ENCODE results near the gene ZNF155.

- TF ChIP-seq CTCF (IDR thresholded peaks at IDR 0.05) (no peak), POLR2A (IDR thresholded peaks at IDR 0.05) (no peak)
Measured at GRCh38 chr19:44019498-44019897, 35.5 kb downstream of the ZNF155 start.

Measured in esophagus squamous epithelium (tissue), 4 donors.